Umbilical cord (tissue), 2 donors: Measurements from ENCODE around the gene HYDIN. TPM values are rescaled to one million over a fixed set of nuclear protein-coding genes. Genes with fewer than 3 reads are reported as not detected.
A peak's percentile ranks its signal among the peaks of the same experiment; 100 is the strongest.
"Not testable (repeated sequence)": the region's sequence is repeated elsewhere in the genome, so short reads cannot be mapped to it uniquely, and the experiment has no call there.

ENCODE experiments used
- DNase-seq: peaks from one replicate; pipeline ENCODE4 v3.0.0-alpha.2; 2015; ENCODE audit warnings: low spot score
- total RNA-seq: library from RNA; depleted of rRNA; stranded (reverse); fragments of >200 nt; gene quantifications from one replicate; pipeline ENCODE4 v1.2.3, GENCODE V29; 2014; ENCODE audit warnings: low replicate concordance; ENCODE audit not compliant: insufficient read depth

The HYDIN gene
- total RNA-seq, 1 donor from 2014 or later: 8.2 TPM

- not testable (repeated sequence) for DNase-seq
Measured at GRCh38 chr16:71109656-71110208, 120.8 kb downstream of the HYDIN start.

DNA sequence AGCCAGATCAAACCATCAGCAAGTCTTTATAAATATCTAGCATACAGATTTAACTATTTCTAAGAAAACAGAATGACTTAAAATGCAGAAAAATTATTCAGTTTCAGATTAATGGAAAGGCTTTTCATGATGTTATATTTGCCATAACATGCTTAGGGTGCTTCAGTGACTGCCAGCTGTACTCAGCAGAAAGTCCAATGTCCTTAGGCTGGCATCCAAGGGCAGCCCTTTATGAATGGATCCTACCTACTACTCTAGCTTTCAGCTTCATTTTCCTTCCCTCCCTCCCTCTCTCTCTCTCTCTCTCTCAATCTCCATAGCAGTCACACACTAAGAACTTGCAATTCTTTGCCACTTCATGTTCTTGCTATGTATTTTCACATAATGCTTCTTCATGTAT, 124.6 kb downstream of the HYDIN start:
- not testable (repeated sequence) for DNase-seq

GRCh38 chr16:71083573-71083972, 146.9 kb downstream of the HYDIN start:
- DNase-seq: not testable (repeated sequence)

DNA sequence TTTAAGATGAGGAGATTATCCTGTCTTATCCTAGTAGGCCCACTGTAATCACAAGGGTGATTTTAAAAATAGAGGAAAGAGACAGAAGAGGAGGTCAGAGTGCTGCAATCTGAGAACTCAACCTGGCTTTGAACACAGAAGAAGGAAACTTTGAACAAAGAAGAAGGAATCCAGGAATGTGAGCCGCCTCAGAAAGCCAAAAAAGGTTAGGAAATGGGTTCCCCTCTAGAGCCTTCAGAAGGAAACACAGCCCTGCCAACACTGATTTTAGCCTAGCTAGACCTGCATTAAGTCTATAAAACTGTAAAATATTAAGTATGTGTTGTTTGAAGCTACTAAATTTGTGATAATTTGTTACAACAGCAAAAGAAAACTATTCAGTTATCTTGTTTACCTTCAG, 149.7 kb downstream of the HYDIN start:
- not testable (repeated sequence) for DNase-seq

DNA sequence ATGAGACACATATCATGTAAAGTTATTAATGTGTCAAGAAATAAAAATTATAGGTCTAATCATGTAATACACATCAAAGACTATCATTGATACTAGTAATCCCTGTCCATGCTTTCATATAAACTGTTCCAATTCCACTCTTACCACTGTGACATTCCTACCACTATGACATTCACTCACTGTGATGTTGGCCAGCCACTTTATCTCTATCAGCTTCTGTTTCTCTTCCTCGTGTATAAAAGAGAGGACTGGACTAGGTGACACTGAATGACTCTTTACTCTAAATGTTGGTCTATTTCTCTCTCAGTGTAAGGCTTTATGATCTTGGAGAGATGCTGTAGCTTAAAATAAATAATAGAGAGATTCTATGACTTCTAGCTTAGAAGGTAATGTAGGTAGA, 150.3 kb downstream of the HYDIN start:
- not testable (repeated sequence) for DNase-seq

DNA sequence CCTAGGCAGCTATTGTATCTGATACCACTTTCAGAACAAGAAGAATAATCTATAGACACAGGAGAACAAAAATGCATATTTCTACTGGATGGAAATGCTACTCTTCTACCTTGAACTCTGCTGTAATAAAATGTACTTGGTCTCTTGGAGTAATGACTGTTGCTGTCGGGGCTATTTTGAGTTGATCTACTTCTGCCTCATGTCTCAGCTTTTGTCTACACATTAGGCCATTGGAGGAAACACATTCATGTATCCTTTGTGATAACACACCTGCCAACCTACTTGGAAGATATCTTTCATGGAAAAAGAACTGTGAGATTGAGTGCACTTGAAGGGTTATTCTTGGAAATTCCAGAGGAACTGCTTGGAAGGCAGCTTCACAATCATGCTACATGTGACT, 159.9 kb downstream of the HYDIN start:
- not testable (repeated sequence) for DNase-seq

GRCh38 chr16:71069842-71070241, 160.7 kb downstream of the HYDIN start:
- DNase-seq: not testable (repeated sequence)

DNA sequence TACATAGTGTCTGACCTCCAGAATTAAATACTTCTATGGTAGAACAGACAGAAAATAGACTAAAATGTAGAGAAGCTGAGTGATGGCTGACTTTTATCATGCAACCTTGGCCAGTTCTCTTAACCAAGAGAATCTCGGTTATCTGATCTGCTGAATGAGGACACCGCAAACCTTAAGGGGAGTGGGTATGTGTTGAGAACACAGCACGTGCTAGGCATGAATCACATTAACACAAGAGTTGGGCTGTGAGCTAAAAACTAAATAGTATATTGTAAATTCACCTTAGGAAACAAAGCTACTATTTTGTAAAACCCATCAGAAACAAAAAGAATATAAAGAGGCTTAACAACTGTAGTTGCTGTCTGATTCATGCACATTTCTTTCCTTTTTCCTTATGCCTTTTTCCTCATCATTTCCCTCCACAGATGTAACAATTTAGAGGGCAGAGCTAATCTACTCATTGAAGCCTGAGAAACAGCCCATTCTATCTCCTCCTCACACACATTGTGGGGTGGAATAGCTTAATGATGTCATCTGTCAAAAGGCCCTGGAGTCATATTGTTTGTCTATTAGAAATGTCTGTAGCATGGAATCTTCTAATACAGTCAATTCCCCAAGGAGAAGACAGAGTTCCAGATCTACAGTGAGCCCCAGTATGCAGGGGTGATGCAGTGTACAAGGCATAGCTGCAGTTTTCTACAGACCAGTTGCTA, 176.5 kb downstream of the HYDIN start:
- not testable (repeated sequence) for DNase-seq

DNA sequence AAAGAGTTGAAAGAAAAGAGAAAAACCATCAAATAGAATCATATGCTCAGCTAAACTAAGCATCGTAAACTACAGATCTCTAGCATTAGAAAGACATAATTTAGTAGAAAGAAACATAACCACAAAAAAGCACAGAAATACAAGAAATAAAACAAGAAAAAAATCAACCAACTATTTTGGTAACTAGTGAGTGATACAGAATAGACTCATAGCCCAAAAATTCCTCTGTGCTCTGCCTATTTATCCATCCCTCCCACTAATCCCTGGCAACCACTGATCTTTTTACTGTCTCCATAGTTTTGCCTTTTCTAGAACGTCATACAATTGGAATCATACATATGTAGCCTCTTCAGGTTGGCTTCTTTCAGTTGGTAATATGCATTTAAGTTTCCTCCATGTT, 180.2 kb downstream of the HYDIN start:
- DNase-seq: peak; percentile 22

DNA sequence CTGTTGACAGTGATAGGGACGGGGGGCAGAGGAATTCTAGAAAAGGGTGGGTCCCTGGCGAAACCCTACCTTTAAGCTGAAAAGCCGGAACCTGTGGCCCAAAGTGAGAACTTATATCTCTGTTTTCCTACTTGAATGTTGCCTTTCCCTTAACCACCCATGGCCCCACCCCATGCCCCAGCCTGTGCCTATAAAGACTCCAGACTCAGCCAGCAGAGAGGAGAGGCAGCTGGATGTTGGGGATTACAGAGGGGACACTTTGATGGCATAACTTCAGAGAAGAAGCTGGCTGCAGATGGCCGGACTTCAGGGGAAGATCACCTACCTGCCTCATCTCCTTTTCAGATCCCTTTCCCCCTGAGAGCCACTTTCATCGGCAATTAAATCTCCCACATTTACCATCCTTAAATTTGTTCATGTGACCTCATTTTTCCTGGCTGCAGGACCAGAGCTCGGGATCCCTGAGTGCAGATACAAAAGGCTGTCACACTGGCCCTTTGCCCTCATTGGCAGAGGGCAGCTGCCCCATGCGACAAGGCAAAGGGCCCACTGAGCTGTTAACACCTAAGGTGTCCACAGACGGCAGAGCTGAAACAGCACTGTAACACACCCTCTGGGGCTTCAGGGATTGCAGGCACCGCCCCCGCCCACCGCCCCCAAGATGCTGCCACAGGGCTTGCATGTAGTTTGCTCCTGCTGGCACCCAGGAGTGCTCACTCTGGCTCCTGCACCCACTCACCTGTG, 191.0 kb downstream of the HYDIN start:
- not testable (repeated sequence) for DNase-seq

GRCh38 chr16:71038421-71038820, 192.1 kb downstream of the HYDIN start:
- not testable (repeated sequence) for DNase-seq

- peak; percentile 1 for DNase-seq
Measured at GRCh38 chr16:71037987-71038386, 192.5 kb downstream of the HYDIN start.

DNA sequence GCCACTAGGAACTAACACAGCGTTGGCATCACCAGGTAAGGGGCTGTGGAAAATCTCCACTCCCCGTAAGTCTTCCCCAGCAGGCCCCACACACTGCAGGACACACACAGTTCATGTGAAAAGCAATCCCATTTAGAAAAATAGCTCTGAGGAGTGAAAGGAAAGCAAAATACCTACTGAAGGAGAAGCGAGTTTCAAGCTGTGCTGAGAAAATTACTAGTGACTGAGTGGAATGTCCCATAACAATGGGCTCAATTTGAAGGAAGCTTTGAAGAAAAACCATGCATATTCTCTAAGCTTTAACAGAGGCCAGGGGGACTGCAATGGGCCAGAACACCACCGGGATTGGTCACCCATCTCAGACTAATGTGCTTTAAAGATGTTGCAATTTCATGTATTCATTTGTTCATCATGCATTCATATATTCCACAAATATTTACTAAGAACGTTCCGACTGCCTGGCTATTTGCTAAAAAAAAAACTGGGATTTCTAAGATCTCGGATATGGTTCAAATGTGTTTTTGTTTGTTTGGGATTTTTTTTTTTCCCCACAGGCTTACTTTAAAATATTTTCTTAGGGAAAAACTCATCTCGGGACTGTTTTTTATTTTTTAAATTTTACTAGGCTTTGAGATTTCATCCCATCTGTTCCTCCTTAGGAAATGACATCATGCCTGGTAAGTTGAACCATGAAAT, 202.3 kb downstream of the HYDIN start:
- not testable (repeated sequence) for DNase-seq

DNA sequence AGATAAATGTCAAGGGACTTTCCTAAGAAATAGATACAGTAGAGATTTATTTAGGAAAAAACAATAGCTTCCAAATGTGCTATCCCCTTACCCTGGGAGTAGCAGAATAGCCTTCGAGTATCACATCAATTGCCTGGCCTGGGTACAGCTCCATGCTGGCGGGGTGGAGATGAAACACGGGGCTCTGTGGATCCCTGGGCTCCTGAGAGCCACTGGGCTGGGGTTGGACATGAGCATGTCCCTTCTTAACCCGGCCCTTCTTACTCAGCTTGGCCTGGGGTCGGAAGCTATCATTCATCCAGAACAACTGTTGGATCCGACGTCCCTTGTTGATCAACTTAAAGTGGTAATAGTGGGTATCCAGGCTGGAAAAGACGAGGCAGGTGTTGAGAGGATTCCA, 203.0 kb downstream of the HYDIN start:
- not testable (repeated sequence) for DNase-seq

- DNase-seq: not testable (repeated sequence)
Measured at GRCh38 chr16:71023851-71024439, 206.6 kb downstream of the HYDIN start.

DNA sequence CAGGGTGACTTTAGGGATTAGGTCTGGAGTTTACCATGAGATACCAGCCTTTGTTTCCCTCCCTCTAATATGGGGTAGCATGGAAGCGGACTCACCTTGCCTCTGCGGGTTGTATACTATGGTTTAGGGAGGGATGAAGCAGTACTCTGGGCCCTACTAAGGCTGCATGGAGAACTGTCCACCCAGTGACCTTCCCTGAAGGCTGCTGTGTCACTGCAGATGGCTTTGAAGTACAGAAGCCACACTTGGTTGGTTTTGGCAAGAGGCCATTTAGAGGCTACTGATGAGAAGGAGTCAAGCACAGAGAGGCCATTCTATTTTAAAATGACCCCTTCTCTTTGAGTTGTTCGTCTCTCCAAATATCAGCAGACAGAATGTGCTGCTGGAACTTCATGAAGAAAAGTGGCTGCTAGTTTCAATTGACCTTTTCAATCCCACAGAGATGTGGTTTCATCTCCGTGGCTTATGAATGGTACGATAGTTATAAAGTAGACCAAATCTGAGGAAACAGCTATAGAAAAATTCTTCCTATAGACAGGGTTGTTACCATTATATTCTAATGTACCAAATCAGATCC, 208.5 kb downstream of the HYDIN start:
- DNase-seq: not testable (repeated sequence)

GRCh38 chr16:71019067-71019682, 211.3 kb downstream of the HYDIN start:
- DNase-seq: not testable (repeated sequence)

GRCh38 chr16:71015419-71015818, 215.1 kb downstream of the HYDIN start:
- not testable (repeated sequence) for DNase-seq

DNA sequence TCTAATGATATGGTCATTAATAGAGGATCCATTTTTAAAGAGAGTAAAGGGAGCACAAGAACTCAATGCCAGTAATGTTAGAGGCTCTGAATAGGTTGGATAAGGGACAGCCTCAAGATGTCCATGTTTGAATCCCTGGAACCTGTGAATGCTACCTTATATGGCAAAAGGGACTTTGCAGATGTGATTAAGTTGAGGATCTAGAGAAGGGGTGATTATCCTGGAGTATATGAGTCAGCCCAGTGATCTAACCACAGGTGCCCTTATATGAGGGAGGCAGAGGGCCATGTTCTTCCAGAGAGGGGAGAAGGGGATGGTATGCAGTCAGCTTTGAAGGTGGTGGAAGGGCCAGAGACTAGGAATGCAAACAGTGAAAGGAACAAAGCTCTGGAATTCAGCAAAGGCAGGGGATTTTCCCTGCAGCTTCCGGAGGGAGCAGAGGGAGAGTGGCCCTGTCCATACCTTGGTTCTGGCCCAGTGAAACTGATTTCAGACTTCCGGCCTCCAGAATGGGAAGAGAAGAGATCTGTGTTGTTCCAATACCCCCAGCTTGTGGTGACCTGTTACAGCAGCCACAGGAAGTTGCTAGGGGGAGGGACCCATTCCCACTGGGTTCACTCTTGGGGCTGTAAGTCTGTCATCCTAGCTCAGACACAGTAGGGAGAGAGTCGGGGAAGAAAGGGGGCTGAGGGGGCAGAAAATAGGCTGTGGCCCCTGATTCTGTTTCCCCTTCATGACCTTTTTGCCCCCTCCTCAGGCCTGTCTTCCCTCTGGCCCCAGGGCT, 220.9 kb downstream of the HYDIN start:
- not testable (repeated sequence) for DNase-seq

DNA sequence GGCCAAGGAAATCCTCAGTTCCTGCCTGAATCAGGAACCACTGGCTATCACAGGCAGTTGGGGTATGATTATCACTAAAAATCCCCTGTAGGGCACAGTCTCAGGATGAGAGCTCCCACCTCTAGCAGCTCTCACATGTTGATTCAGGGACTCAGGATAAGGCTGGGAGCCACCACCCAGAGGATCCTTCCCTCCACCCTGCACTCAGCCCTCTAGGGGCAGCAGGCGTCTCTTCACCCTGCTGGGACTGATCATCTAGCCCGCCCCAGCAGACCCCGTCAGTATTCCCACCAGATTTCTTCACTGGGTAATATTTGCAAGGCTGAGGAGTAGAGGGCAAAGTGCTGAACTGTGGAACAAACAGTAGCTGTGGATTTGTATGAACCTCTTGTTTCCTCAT, 224.0 kb downstream of the HYDIN start:
- not testable (repeated sequence) for DNase-seq
